ENCODE results near the gene TRIM60. TPM values are rescaled to one million over a fixed set of nuclear protein-coding genes. Genes with fewer than 3 reads are reported as not detected.

TRIM60 gene
- total and polyA plus RNA-seq, 2 of the 13 experiments (the other 11 are each of a cell fraction or from before 2014, with no cell fraction given) = not detected

DNA sequence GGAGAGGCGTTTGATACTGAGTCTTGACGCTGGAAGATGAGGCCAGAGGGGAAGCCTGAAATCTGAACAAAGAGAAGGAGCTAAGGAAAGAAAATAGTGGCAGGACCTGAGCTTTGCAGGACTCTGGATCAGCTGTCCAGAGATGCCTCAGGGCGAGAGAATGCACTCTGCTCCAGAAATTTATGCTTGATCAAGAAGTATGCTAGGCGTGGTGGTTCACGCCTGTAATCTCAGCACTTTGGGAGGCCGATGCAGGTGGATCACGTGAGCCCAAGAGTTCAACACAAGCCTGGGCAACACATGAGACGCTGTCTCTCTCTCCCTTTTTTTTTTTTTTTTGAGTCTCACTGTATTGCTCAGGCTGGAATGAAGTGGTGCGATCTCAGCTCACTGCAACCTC is 23.8 kb downstream of the TRIM60 start:
- no peak for FAIRE-seq
- no TSS peak for BruUV-seq (replicated peaks)
- H3K79me2 ChIP-seq (ENCODE audit: insufficient read depth, low read length) = no peaks in the 10 kb centered on the region
- in situ Hi-C loops (cut with HindIII; ENCODE audit: extremely low pct_ligation_motif_present, low pct_unique_long_range_greater_than_20kb) (no loop called here), intact Hi-C loops (cut with micrococcal nuclease; ENCODE audit: unreplicated experiment) (no loop called here)
- CTCF ChIA-PET (ENCODE audit: low intra/inter-chr PET ratio, low total read pairs) = no interaction called here
- no peak for DNase-seq (ENCODE audit: low spot score)
- no peaks in the 10 kb centered on the region for H3K4me1 ChIP-seq (ENCODE audit: insufficient read depth, low read length)
- no peaks in the 10 kb centered on the region for H3K36me3 ChIP-seq (replicated peaks in 1 of 2; ENCODE audit: control insufficient read depth in 1 of 2, insufficient read depth in 2 of 2, low read length in 2 of 2)
- no peaks in the 10 kb centered on the region for H4K20me1 ChIP-seq (ENCODE audit: insufficient read depth, low read length)
- H3K27ac ChIP-seq (ENCODE audit: extremely low read length, insufficient read depth, low read length) = no peak overlapping the region
- no peaks in the 10 kb centered on the region for H3K9me3 ChIP-seq (ENCODE audit: low read length)
- H3K4me2 ChIP-seq (ENCODE audit: low read depth, low read length) = no peak overlapping the region
- POLR2A ChIA-PET = interaction anchor here (0.7 kb wide), 1 partner anchor 10 kb away, joined by 3 read pairs; no protein-coding TSS in a partner anchor
- ATAC-seq = no peak
- TF ChIP-seq DMAP1 (CRISPR knock-in tag; IDR thresholded peaks at IDR 0.05) (no peak), SETDB1 (CRISPR knock-in tag; IDR thresholded peaks at IDR 0.05; ENCODE audit: borderline replicate concordance) (no peak), U2AF1 (optimal IDR thresholded peaks at IDR 0.05; ENCODE audit: low read depth, low read length) (no peak), HNF4G (IDR thresholded peaks at IDR 0.05; ENCODE audit: borderline replicate concordance, low read depth, low read length) (no peak), HNF4G (CRISPR knock-in tag; IDR thresholded peaks at IDR 0.05; ENCODE audit: borderline replicate concordance, low read depth) (no peak)
- peaks cover 0 to 11% of the 10 kb centered on the region in 2 experiments; a peak in 2 of 5 replicates for H3K27me3 ChIP-seq (ENCODE audit: control insufficient read depth in 1 of 2, insufficient read depth in 2 of 2, low read length in 2 of 2)
- H3K4me3 ChIP-seq (replicated peaks in 1 of 3; ENCODE audit: insufficient read depth in 1 of 3, low read depth in 2 of 3, low read length in 3 of 3) = no peak overlapping the region
- WGBS (ENCODE audit: low lambda C conversion rate) = 60% methylated on average over 9 of the region's 9 CpGs
- H3K9ac ChIP-seq (ENCODE audit: insufficient read depth, low read depth, low read length) = no peak overlapping the region
- H2AFZ ChIP-seq (ENCODE audit: low read length) = no peak overlapping the region

DNA sequence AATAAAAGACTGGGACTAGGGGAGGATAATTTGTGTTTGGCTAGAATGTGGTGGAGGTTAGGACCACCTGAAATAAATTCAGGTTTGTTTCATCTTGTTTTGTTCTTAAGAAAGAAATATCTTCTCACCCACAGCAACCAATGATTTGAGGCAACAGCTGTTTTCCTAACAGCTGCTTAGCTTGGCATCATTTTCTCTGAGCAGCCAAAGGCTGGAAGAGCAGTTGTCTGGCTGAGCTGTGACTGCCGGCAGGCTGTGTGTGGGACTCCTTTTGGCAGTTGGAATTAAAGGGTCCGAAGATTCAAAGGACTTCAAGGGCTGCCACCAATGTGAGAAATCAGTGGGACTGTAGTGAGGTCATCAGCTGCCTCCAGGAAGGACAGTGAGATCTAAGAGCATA is 26.9 kb downstream of the TRIM60 start:
- H3K9me3 ChIP-seq (ENCODE audit: low read length) = no peaks in the 10 kb centered on the region
- H3K36me3 ChIP-seq (replicated peaks in 1 of 2; ENCODE audit: control insufficient read depth in 1 of 2, insufficient read depth in 2 of 2, low read length in 2 of 2) = no peaks in the 10 kb centered on the region
- no peak overlapping the region for H3K9ac ChIP-seq (ENCODE audit: insufficient read depth, low read depth, low read length)
- no peak overlapping the region for H3K4me3 ChIP-seq (replicated peaks in 1 of 3; ENCODE audit: insufficient read depth in 1 of 3, low read depth in 2 of 3, low read length in 3 of 3)
- CTCF ChIA-PET (ENCODE audit: low intra/inter-chr PET ratio, low total read pairs) = no interaction called here
- no peaks in the 10 kb centered on the region for H4K20me1 ChIP-seq (ENCODE audit: insufficient read depth, low read length)
- intact Hi-C loops (cut with micrococcal nuclease; ENCODE audit: unreplicated experiment) = no loop called here
- H3K79me2 ChIP-seq (ENCODE audit: insufficient read depth, low read length) = no peaks in the 10 kb centered on the region
- POLR2A ChIA-PET = no interaction called here
- H3K4me2 ChIP-seq (ENCODE audit: low read depth, low read length) = no peak overlapping the region
- no TSS peak for BruUV-seq (replicated peaks)
- H3K4me1 ChIP-seq (ENCODE audit: insufficient read depth, low read length) = no peaks in the 10 kb centered on the region
- DNase-seq (ENCODE audit: low spot score) (no peak), ATAC-seq (no peak), FAIRE-seq (no peak)
- H3K27me3 ChIP-seq (ENCODE audit: control insufficient read depth in 1 of 2, insufficient read depth in 2 of 2, low read length in 2 of 2) = peaks cover 0 to 11% of the 10 kb centered on the region in 2 experiments; a peak in 2 of 5 replicates
- in situ Hi-C loops (cut with HindIII; ENCODE audit: extremely low pct_ligation_motif_present, low pct_unique_long_range_greater_than_20kb) = no loop called here
- H3K27ac ChIP-seq (ENCODE audit: extremely low read length, insufficient read depth, low read length) = no peak overlapping the region
- no CpG with 5 or more reads among the region's 2 CpGs for WGBS (ENCODE audit: low lambda C conversion rate)
- no peak overlapping the region for H2AFZ ChIP-seq (ENCODE audit: low read length)
- TF ChIP-seq ZNF543 (CRISPR knock-in tag; IDR thresholded peaks at IDR 0.05) (no peak), NFE2L1 (CRISPR knock-in tag; IDR thresholded peaks at IDR 0.05; ENCODE audit: borderline replicate concordance) (no peak), SMYD3 (CRISPR knock-in tag; IDR thresholded peaks at IDR 0.05) (no peak)
- TF ChIP-seq, protein P1, sequence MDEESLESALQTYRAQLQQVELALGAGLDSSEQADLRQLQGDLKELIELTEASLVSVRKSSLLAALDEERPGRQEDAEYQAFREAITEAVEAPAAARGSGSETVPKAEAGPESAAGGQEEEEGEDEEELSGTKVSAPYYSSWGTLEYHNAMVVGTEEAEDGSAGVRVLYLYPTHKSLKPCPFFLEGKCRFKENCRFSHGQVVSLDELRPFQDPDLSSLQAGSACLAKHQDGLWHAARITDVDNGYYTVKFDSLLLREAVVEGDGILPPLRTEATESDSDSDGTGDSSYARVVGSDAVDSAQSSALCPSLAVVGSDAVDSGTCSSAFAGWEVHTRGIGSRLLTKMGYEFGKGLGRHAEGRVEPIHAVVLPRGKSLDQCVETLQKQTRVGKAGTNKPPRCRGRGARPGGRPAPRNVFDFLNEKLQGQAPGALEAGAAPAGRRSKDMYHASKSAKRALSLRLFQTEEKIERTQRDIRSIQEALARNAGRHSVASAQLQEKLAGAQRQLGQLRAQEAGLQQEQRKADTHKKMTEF (CRISPR knock-in tag; IDR thresholded peaks at IDR 0.05) = no peak
